OCI-LY7 (cell line): ENCODE data around the gene USO1. TPM values are rescaled to one million over a fixed set of nuclear protein-coding genes. Genes with fewer than 3 reads are reported as not detected.
A peak's percentile ranks its signal among the peaks of the same experiment; 100 is the strongest.

Source experiments
- Bru-seq: library from RNA; stranded (reverse); fragments of 400-500 nt; gene quantifications from one replicate; lab custom pipeline; 2021; lab: Mats Ljungman, UMichigan
- BruChase-seq, 2 experiments: library from RNA; stranded (reverse); fragments of 400-500 nt; gene quantifications; one replicate each; lab custom pipeline; 2021; lab: Mats Ljungman, UMichigan
- BruUV-seq: library from RNA; stranded (reverse); fragments of 400-500 nt; replicated peaks from 2 replicates; lab custom pipeline; 2021; lab: Mats Ljungman, UMichigan
- CTCF ChIA-PET: fragments of 300-600 bp; sonication (Branson Sonifier 250); formaldehyde crosslinking; loops from one replicate; lab custom pipeline; 2022; ENCODE audit warnings: antibody characterized with exemption; ENCODE audit not compliant: unreplicated experiment; lab: Charles Lee
- POLR2A ChIA-PET: fragments of 300-600 bp; sonication (Branson Sonifier 250); formaldehyde crosslinking; loops from one replicate; lab custom pipeline; 2022; ENCODE audit warnings: antibody characterized with exemption; lab: Charles Lee
- DNase-seq: peaks from one replicate; pipeline ENCODE4 v3.0.0-alpha.2; 2015; ENCODE audit warnings: low spot score
- H2AFZ ChIP-seq: fragments of 200-600 bp; sonication (generic), shearing (Covaris generic); 2 replicates; pipeline ENCODE4 v1.6.1; 2014; ENCODE audit warnings: mild to moderate bottlenecking, antibody characterized with exemption, low read length, moderate library complexity
- H3K27ac ChIP-seq: fragments of 200-600 bp; sonication (generic); 2 replicates; pipeline ENCODE4 v1.5.1; 2014; ENCODE audit warnings: mixed run types, low read depth, mild to moderate bottlenecking, moderate library complexity, low read length, inconsistent platforms; ENCODE audit not compliant: poor library complexity, severe bottlenecking
- H3K36me3 ChIP-seq: fragments of 200-600 bp; sonication (generic); 2 replicates; pipeline ENCODE4 v1.6.1; 2014; ENCODE audit warnings: mild to moderate bottlenecking, antibody characterized with exemption, low read length, moderate library complexity, mixed read lengths; ENCODE audit not compliant: insufficient read depth
- H3K4me1 ChIP-seq: fragments of 200-600 bp; sonication (generic); 2 replicates; pipeline ENCODE4 v1.5.1; 2014; ENCODE audit warnings: mild to moderate bottlenecking, low read length; ENCODE audit not compliant: insufficient read depth, poor library complexity, severe bottlenecking
- H3K4me2 ChIP-seq: fragments of 200-600 bp; sonication (generic); 2 replicates; pipeline ENCODE4 v1.6.1; 2014; ENCODE audit warnings: mild to moderate bottlenecking, low read length
- H3K4me3 ChIP-seq: fragments of 200-600 bp; sonication (generic); 2 replicates; pipeline ENCODE4 v1.5.1; 2014; ENCODE audit warnings: mild to moderate bottlenecking, low read depth, low read length; ENCODE audit not compliant: poor library complexity, severe bottlenecking
- H3K79me2 ChIP-seq: fragments of 200-600 bp; sonication (generic); 2 replicates; pipeline ENCODE4 v1.6.1; 2016; ENCODE audit warnings: low read depth, mild to moderate bottlenecking, low read length, moderate library complexity, mixed read lengths; ENCODE audit not compliant: insufficient read depth
- H3K9me2 ChIP-seq: fragments of 200-600 bp; sonication (generic); 2 replicates; pipeline ENCODE4 v1.6.1; 2016; ENCODE audit warnings: mild to moderate bottlenecking, low read length, mixed read lengths; ENCODE audit not compliant: insufficient read depth
- H3K9me3 ChIP-seq: fragments of 200-600 bp; sonication (generic); 2 replicates; pipeline ENCODE4 v1.6.1; 2014; ENCODE audit warnings: mild to moderate bottlenecking, mixed run types, low read length, mixed read lengths
- H4K20me1 ChIP-seq: fragments of 200-600 bp; sonication (generic); 2 replicates; pipeline ENCODE4 v1.6.1; 2014; ENCODE audit warnings: mild to moderate bottlenecking, antibody characterized with exemption, low read length, moderate library complexity, mixed read lengths; ENCODE audit not compliant: insufficient read depth
- EZH2phosphoT487 ChIP-seq: fragments of 200-600 bp; sonication (generic); IDR thresholded peaks from 2 replicates; pipeline ENCODE4 v1.6.1; 2018; ENCODE audit warnings: low read depth, borderline replicate concordance, mild to moderate bottlenecking, mixed run types, antibody characterized with exemption, low read length, moderate library complexity, mixed read lengths
- intact Hi-C: fragments of 100-400 bp; cut with micrococcal nuclease; formaldehyde crosslinking; loops from one replicate; pipeline ENCODE4 v1.10.0; 2022; ENCODE audit not compliant: unreplicated experiment
- long read RNA-seq: library from polyadenylated mRNA; stranded (forward); transcript quantifications from one replicate; pipeline ENCODE4 v2.0.0, GENCODE V29; 2022
- total RNA-seq, 2 experiments: library from RNA; depleted of rRNA in 1 of 2; stranded (reverse); fragments of >200 nt in 1 of 2; shearing (Covaris generic) in 1 of 2; gene quantifications; 2 replicates each; pipeline ENCODE4 v1.2.3, GENCODE V29; 2014 to 2022
- TF ChIP-seq, protein P1 (sequence below): fragments of 200-600 bp; sonication (generic); conservative IDR thresholded peaks from 2 replicates; pipeline ENCODE4 v1.5.1; 2014; ENCODE audit warnings: mild to moderate bottlenecking, antibody characterized with exemption, low read length, moderate library complexity, mixed read lengths

The USO1 gene, protein sequence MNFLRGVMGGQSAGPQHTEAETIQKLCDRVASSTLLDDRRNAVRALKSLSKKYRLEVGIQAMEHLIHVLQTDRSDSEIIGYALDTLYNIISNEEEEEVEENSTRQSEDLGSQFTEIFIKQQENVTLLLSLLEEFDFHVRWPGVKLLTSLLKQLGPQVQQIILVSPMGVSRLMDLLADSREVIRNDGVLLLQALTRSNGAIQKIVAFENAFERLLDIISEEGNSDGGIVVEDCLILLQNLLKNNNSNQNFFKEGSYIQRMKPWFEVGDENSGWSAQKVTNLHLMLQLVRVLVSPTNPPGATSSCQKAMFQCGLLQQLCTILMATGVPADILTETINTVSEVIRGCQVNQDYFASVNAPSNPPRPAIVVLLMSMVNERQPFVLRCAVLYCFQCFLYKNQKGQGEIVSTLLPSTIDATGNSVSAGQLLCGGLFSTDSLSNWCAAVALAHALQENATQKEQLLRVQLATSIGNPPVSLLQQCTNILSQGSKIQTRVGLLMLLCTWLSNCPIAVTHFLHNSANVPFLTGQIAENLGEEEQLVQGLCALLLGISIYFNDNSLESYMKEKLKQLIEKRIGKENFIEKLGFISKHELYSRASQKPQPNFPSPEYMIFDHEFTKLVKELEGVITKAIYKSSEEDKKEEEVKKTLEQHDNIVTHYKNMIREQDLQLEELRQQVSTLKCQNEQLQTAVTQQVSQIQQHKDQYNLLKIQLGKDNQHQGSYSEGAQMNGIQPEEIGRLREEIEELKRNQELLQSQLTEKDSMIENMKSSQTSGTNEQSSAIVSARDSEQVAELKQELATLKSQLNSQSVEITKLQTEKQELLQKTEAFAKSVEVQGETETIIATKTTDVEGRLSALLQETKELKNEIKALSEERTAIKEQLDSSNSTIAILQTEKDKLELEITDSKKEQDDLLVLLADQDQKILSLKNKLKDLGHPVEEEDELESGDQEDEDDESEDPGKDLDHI
- total RNA-seq (2014; rRNA removed; shearing (Covaris generic)), result 38.0 and 40.5 TPM in 2 replicates
- 54.6 and 57.3 TPM in 2 replicates for total RNA-seq (2022)
- Bru-seq, nascent RNA, result percentile 82 among the genes with signal in this experiment
- BruChase-seq, experiment 1, labeled RNA remaining after a 6-hour chase, result percentile 82 among the genes with signal in this experiment
- percentile 80 among the genes with signal in this experiment for BruChase-seq, experiment 2, labeled RNA remaining after a 2-hour chase
- long read RNA-seq, full-length matches to known transcripts, result 128 of 155 reads
- long read RNA-seq, partial matches to known transcripts, result 10 of 155 reads
- long read RNA-seq, other reads (novel, unspliced or antisense), result 17 of 155 reads

GRCh38 chr4:75724066-75724866 is at the start of gene USO1:
Gene USO1, plus strand, starts transcription at chr4:75724577. Its CDS starts 243 bp downstream, at chr4:75724820.
- Histone ChIP-seq H4K20me1 (peaks cover 5% of the 10 kb centered on the region; the same call in 1 of the 2 replicates), H2AFZ (peak within 1 kb of the TSS; percentile 81), H3K79me2 (peaks cover 46% of the 10 kb centered on the region), H3K4me2 (peak within 1 kb of the TSS; percentile 80), H3K36me3 (no peaks in the 10 kb centered on the region), H3K4me1 (peaks cover 38% of the 10 kb centered on the region), H3K27ac (peak within 1 kb of the TSS; percentile 76), H3K4me3 (peak within 1 kb of the TSS; percentile 84), H3K9me2 (no peaks in the 10 kb centered on the region), H3K9me3 (no peaks in the 10 kb centered on the region)
- intact Hi-C loops, result loop anchor here (1.0 kb wide), 2 partner anchors 51 to 210 kb away; partner anchors contain the start of genes G3BP2, RCHY1 and THAP6
- ChIA-PET POLR2A (interaction anchor here (0.6 to 3.5 kb wide), 19 partner anchors 8 to 1631 kb away, joined by 3 to 19 read pairs (median 4); partner anchors contain the start of genes G3BP2, RCHY1 and THAP6), CTCF (interaction anchor here (0.6 to 1.5 kb wide), 6 partner anchors 9 to 583 kb away, joined by 4 read pairs; no protein-coding TSS in a partner anchor)
- no TSS peak for BruUV-seq
- peak; percentile 98 for DNase-seq
- TF ChIP-seq, protein P1, sequence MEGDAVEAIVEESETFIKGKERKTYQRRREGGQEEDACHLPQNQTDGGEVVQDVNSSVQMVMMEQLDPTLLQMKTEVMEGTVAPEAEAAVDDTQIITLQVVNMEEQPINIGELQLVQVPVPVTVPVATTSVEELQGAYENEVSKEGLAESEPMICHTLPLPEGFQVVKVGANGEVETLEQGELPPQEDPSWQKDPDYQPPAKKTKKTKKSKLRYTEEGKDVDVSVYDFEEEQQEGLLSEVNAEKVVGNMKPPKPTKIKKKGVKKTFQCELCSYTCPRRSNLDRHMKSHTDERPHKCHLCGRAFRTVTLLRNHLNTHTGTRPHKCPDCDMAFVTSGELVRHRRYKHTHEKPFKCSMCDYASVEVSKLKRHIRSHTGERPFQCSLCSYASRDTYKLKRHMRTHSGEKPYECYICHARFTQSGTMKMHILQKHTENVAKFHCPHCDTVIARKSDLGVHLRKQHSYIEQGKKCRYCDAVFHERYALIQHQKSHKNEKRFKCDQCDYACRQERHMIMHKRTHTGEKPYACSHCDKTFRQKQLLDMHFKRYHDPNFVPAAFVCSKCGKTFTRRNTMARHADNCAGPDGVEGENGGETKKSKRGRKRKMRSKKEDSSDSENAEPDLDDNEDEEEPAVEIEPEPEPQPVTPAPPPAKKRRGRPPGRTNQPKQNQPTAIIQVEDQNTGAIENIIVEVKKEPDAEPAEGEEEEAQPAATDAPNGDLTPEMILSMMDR, result peak; percentile 95
- TF ChIP-seq EZH2phosphoT487, result no peak

- peaks cover 24% of the 10 kb centered on the region for H3K4me1 ChIP-seq
- H3K4me2 ChIP-seq, result no peak overlapping the region
- intact Hi-C loops, result no loop called here
- ChIA-PET CTCF (no interaction called here), POLR2A (no interaction called here)
- no peak overlapping the region for H3K4me3 ChIP-seq
- no TSS peak for BruUV-seq
- TF ChIP-seq EZH2phosphoT487, result no peak
- TF ChIP-seq, protein P1, result no peak
- H3K36me3 ChIP-seq, result peaks cover 20% of the 10 kb centered on the region; the same call in 1 of the 2 replicates
- DNase-seq, result no peak
- H3K79me2 ChIP-seq, result peaks cover 37% of the 10 kb centered on the region
- peaks cover 22% of the 10 kb centered on the region for H4K20me1 ChIP-seq
- no peak overlapping the region for H2AFZ ChIP-seq
- no peaks in the 10 kb centered on the region for H3K9me3 ChIP-seq
- H3K27ac ChIP-seq, result no peak overlapping the region
- no peaks in the 10 kb centered on the region for H3K9me2 ChIP-seq
Measured at GRCh38 chr4:75675004-75675531, 49.3 kb upstream of the USO1 start.
